HEK293T (cell line): ENCODE results near the gene RC3H2.

ENCODE experiments used
- CTCF ChIA-PET: fragments of 350-600 bp; formaldehyde crosslinking; extraction: SDS; loops from one replicate; lab custom pipeline; 2021; ENCODE audit warnings: antibody characterized with exemption, inconsistent platforms; lab: Yijun Ruan, JAX
- POLR2A ChIA-PET: fragments of 350-600 bp; formaldehyde crosslinking; extraction: SDS; loops from one replicate; lab custom pipeline; 2020; ENCODE audit warnings: antibody characterized with exemption, inconsistent platforms; lab: Yijun Ruan, JAX
- DNase-seq: peaks from one replicate; pipeline ENCODE4 v3.0.0; 2012; ENCODE audit warnings: mixed read lengths; ENCODE audit errors: extremely low spot score
- CTBP1 ChIP-seq: fragments of 450-650 bp; IDR thresholded peaks from 2 replicates; pipeline ENCODE4 v1.6.1; 2016; ENCODE audit warnings: borderline replicate concordance
- FOXM1 ChIP-seq: fragments of 450-650 bp; IDR thresholded peaks from 2 replicates; pipeline ENCODE4 v1.6.1; 2017; ENCODE audit warnings: mild to moderate bottlenecking, borderline replicate concordance
- HDGF ChIP-seq: fragments of 450-650 bp; IDR thresholded peaks from 2 replicates; pipeline ENCODE4 v1.6.1; 2017; ENCODE audit warnings: antibody characterized with exemption, borderline replicate concordance
- L3MBTL2 ChIP-seq: fragments of 450-650 bp; conservative IDR thresholded peaks from 2 replicates; pipeline ENCODE4 v1.6.1; 2016; ENCODE audit warnings: mild to moderate bottlenecking
- NFRKB ChIP-seq: fragments of 450-650 bp; IDR thresholded peaks from 2 replicates; pipeline ENCODE4 v1.6.1; 2016; ENCODE audit warnings: mild to moderate bottlenecking, moderate library complexity
- SP1 ChIP-seq: fragments of 450-650 bp; IDR thresholded peaks from 2 replicates; pipeline ENCODE4 v1.6.1; 2017
- SUZ12 ChIP-seq: fragments of 450-650 bp; IDR thresholded peaks from 2 replicates; pipeline ENCODE4 v1.6.1; 2016; ENCODE audit warnings: mild to moderate bottlenecking
- TARDBP ChIP-seq: fragments of 450-650 bp; IDR thresholded peaks from 2 replicates; pipeline ENCODE4 v1.6.1; 2016
- ZNF384 ChIP-seq: fragments of 450-650 bp; IDR thresholded peaks from 2 replicates; pipeline ENCODE4 v1.6.1; 2016

Gene RC3H2

GRCh38 chr9:122800066-122801060, 104.8 kb downstream of the RC3H2 start, which contains the start of gene OR1K1:
Gene OR1K1, plus strand, starts transcription at chr9:122800123. Its CDS starts 0 bp downstream, at chr9:122800123.
- POLR2A ChIA-PET: no interaction called here
- CTCF ChIA-PET: no interaction called here
- TF ChIP-seq CTBP1 (no peak), SP1 (no peak), HDGF (no peak), SUZ12 (no peak), TARDBP (no peak), ZNF384 (no peak)
- no peak for DNase-seq

DNA sequence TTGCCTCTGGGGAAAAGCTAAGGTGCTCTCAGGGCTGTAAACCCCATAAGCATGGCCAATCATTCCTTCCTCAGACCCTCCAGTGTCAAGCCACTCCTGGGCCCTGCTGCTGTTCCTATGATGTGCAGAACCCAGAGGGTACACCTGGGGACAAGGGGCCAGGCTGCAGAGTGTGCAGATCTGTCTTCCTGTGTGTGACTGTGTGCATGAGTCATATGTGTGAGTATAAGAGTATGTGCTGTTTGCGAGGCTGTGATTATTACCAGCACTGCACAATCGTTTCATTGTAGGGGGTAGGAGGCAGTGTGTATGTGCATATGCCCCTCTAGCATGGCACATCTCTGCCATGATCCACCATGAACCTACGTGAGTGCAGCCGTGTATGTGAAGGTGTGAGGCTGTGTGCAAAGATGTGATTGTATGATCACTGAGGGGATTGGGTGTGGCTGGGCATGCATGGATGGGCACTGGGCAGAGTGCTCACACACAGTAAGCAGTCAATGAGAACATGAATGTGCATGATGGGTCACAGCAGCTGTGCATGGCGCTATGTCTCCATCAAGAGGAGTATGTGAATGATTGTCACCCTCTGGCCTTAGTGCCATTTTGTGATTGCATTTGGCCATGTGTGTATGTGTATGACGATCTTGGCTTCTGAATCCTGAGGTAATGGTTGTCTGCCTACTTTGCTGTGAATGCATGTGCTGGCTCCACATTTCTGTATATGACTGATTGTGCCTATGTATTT, 107.7 kb downstream of the RC3H2 start:
- ChIA-PET POLR2A (no interaction called here), CTCF (interaction anchor here (0.7 kb wide), 1 partner anchor 345 kb away, joined by 3 read pairs; no protein-coding TSS in a partner anchor)
- no peak for TF ChIP-seq FOXM1
- no peak for TF ChIP-seq NFRKB
- no peak for TF ChIP-seq L3MBTL2
- no peak for TF ChIP-seq HDGF
- no peak for DNase-seq
